ENCODE measurements around the gene SLC26A8.

DNA sequence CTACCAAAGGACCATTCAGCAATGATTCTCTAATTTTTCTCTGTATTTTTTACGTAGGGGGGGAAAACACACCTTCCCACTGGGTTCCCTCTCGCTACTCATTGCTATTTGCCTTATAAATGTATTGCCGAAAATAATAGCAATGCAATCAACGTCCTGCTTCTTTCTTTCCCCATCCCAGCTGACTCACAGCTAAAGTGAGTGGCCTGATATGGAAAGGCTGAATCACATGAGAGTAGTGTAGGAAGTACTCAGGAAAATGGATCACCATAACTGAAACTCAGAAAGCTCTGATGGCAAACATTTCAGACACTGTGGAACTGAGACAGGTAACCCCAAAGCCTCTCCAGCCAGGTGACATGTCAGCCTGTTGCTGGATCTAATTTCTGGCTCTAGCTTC is 54.3 kb downstream of the SLC26A8 start:
- no peak for TF ChIP-seq TCF7L2 (IDR thresholded peaks at IDR 0.05; ENCODE audit: low read depth, low read length)
- TF ChIP-seq, protein P1, sequence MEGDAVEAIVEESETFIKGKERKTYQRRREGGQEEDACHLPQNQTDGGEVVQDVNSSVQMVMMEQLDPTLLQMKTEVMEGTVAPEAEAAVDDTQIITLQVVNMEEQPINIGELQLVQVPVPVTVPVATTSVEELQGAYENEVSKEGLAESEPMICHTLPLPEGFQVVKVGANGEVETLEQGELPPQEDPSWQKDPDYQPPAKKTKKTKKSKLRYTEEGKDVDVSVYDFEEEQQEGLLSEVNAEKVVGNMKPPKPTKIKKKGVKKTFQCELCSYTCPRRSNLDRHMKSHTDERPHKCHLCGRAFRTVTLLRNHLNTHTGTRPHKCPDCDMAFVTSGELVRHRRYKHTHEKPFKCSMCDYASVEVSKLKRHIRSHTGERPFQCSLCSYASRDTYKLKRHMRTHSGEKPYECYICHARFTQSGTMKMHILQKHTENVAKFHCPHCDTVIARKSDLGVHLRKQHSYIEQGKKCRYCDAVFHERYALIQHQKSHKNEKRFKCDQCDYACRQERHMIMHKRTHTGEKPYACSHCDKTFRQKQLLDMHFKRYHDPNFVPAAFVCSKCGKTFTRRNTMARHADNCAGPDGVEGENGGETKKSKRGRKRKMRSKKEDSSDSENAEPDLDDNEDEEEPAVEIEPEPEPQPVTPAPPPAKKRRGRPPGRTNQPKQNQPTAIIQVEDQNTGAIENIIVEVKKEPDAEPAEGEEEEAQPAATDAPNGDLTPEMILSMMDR (IDR thresholded peaks at IDR 0.05): no peak

All from Panc1 (cell line).